Measurements from ENCODE around the gene TIAM2.

Gene TIAM2

GRCh38 chr6:155045561-155046404 lies 50.7 kb downstream of the TIAM2 start:
- Mint-ChIP-seq H3K4me1 (peaks cover 31% of the 10 kb centered on the region), H3K27me3 (ENCODE audit: low read depth) (no peaks in the 10 kb centered on the region), H3K9me3 (no peaks in the 10 kb centered on the region), H3K27ac (no peak overlapping the region), H3K4me3 (no peak overlapping the region), H3K36me3 (ENCODE audit: low read depth) (peaks cover 4% of the 10 kb centered on the region)
- TF ChIP-seq CTCF (IDR thresholded peaks at IDR 0.05; ENCODE audit: unreplicated experiment in 3 of 3), result no peak

GRCh38 chr6:155047523-155047922 lies 52.4 kb downstream of the TIAM2 start:
- H3K4me3 Mint-ChIP-seq, result no peak overlapping the region
- no peaks in the 10 kb centered on the region for H3K9me3 Mint-ChIP-seq
- no peak overlapping the region for H3K27ac Mint-ChIP-seq
- H3K36me3 Mint-ChIP-seq (ENCODE audit: low read depth), result peaks cover 4% of the 10 kb centered on the region
- peaks cover 18% of the 10 kb centered on the region for H3K4me1 Mint-ChIP-seq
- no peak for TF ChIP-seq CTCF (IDR thresholded peaks at IDR 0.05; ENCODE audit: unreplicated experiment in 3 of 3)
- H3K27me3 Mint-ChIP-seq (ENCODE audit: low read depth), result no peaks in the 10 kb centered on the region

DNA sequence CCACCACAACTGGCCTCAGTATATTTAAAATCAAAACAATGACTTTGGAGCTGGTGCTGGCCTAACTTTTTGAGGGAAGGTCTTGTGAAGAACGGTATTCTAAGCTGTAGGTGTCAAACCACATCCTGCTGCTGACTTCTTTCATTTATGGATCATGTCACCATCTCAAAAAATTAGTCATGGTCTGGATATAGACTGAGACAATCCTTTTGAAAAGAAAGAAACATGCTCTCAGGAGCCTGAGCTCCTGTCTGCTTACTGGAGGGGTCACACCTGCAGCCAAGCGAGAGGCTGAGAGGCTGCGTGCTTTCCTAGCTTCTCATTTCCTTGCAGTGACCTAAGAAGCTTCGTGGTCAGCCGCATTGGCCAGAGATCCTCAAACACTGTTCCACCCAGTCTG lies 55.2 kb downstream of the TIAM2 start:
- H3K4me3 Mint-ChIP-seq, result no peak overlapping the region

GRCh38 chr6:155054491-155055250 lies 59.6 kb downstream of the TIAM2 start:
- Mint-ChIP-seq H3K4me1 (peaks cover 22% of the 10 kb centered on the region), H3K27me3 (ENCODE audit: low read depth) (no peaks in the 10 kb centered on the region), H3K9me3 (no peaks in the 10 kb centered on the region), H3K4me3 (peak overlapping the region in 2 of 3 experiments; percentile 4 to 28), H3K36me3 (ENCODE audit: low read depth) (peaks cover 4% of the 10 kb centered on the region), H3K27ac (peak overlapping the region; percentile 46 to 91 (median 74))
- TF ChIP-seq CTCF (IDR thresholded peaks at IDR 0.05; ENCODE audit: unreplicated experiment in 3 of 3), result no peak

More for the DNA sequence above, 55.2 kb downstream of the TIAM2 start:
- peaks cover 24% of the 10 kb centered on the region for H3K4me1 Mint-ChIP-seq
- H3K27me3 Mint-ChIP-seq (ENCODE audit: low read depth), result no peaks in the 10 kb centered on the region
- H3K9me3 Mint-ChIP-seq, result no peaks in the 10 kb centered on the region
- peaks cover 4% of the 10 kb centered on the region for H3K36me3 Mint-ChIP-seq (ENCODE audit: low read depth)
- TF ChIP-seq CTCF (IDR thresholded peaks at IDR 0.05; ENCODE audit: unreplicated experiment in 3 of 3), result no peak
- H3K27ac Mint-ChIP-seq, result no peak overlapping the region

GRCh38 chr6:155055729-155056128 lies 60.6 kb downstream of the TIAM2 start:
- no peaks in the 10 kb centered on the region for H3K27me3 Mint-ChIP-seq (ENCODE audit: low read depth)
- H3K4me1 Mint-ChIP-seq, result peaks cover 22% of the 10 kb centered on the region
- H3K27ac Mint-ChIP-seq, result peak overlapping the region; percentile 4 to 91 (median 74)
- no peak for TF ChIP-seq CTCF (IDR thresholded peaks at IDR 0.05; ENCODE audit: unreplicated experiment in 3 of 3)
- H3K9me3 Mint-ChIP-seq, result no peaks in the 10 kb centered on the region
- no peak overlapping the region for H3K4me3 Mint-ChIP-seq
- peaks cover 4% of the 10 kb centered on the region for H3K36me3 Mint-ChIP-seq (ENCODE audit: low read depth)
